DND-41 (cell line): Measurements from ENCODE around the gene DHRSX.

Source experiments
- CTCF ChIP-seq: IDR thresholded peaks from 2 replicates; pipeline ENCODE4 v1.5.1; 2012; ENCODE audit warnings: borderline replicate concordance, low read length, moderate library complexity, mild to moderate bottlenecking; ENCODE audit not compliant: poor library complexity, severe bottlenecking; ENCODE audit errors: extremely low read depth
- EZH2 ChIP-seq: IDR thresholded peaks from 3 replicates; pipeline ENCODE4 v1.6.1; 2012; ENCODE audit warnings: borderline replicate concordance, low read depth, mild to moderate bottlenecking, moderate library complexity, low read length, inconsistent platforms; ENCODE audit not compliant: severe bottlenecking

- TF ChIP-seq CTCF (no peak), EZH2 (no peak)
Measured at GRCh38 chrX:2523911-2524310, 23.1 kb upstream of the DHRSX start.
